GM21619 (cell line): ENCODE data around the gene ADIPOR1.
"Not testable (repeated sequence)": the region's sequence is repeated elsewhere in the genome, so short reads cannot be mapped to it uniquely, and the experiment has no call there.

Experiments
- ATAC-seq: cut with Tn5 transposase; IDR thresholded peaks from one replicate; pipeline ENCODE4 v1.9.1; 2021; ENCODE audit not compliant: unreplicated experiment

The ADIPOR1 gene, protein sequence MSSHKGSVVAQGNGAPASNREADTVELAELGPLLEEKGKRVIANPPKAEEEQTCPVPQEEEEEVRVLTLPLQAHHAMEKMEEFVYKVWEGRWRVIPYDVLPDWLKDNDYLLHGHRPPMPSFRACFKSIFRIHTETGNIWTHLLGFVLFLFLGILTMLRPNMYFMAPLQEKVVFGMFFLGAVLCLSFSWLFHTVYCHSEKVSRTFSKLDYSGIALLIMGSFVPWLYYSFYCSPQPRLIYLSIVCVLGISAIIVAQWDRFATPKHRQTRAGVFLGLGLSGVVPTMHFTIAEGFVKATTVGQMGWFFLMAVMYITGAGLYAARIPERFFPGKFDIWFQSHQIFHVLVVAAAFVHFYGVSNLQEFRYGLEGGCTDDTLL

GRCh38 chr1:202957733-202958543, at the start of gene ADIPOR1:
Gene ADIPOR1 (minus strand): TSS chr1:202958312. CDS start chr1:202951070, 7,242 bp downstream.
- peak; percentile 96 for ATAC-seq

- peak; percentile 87 for ATAC-seq
Measured at GRCh38 chr1:203006948-203007871, 49.1 kb upstream of the ADIPOR1 start, which contains the start of gene TMEM183A. Gene TMEM183A (plus strand): TSS chr1:203007374. CDS start chr1:203007466, 92 bp downstream.

GRCh38 chr1:203005395-203006142, 47.5 kb upstream of the ADIPOR1 start:
- not testable (repeated sequence) for ATAC-seq

GRCh38 chr1:203002951-203003350, 44.8 kb upstream of the ADIPOR1 start:
- ATAC-seq: no peak

- no peak for ATAC-seq
Measured at GRCh38 chr1:203001986-203002385, 43.9 kb upstream of the ADIPOR1 start.

GRCh38 chr1:203000217-203000944, 42.3 kb upstream of the ADIPOR1 start:
- ATAC-seq: no peak

DNA sequence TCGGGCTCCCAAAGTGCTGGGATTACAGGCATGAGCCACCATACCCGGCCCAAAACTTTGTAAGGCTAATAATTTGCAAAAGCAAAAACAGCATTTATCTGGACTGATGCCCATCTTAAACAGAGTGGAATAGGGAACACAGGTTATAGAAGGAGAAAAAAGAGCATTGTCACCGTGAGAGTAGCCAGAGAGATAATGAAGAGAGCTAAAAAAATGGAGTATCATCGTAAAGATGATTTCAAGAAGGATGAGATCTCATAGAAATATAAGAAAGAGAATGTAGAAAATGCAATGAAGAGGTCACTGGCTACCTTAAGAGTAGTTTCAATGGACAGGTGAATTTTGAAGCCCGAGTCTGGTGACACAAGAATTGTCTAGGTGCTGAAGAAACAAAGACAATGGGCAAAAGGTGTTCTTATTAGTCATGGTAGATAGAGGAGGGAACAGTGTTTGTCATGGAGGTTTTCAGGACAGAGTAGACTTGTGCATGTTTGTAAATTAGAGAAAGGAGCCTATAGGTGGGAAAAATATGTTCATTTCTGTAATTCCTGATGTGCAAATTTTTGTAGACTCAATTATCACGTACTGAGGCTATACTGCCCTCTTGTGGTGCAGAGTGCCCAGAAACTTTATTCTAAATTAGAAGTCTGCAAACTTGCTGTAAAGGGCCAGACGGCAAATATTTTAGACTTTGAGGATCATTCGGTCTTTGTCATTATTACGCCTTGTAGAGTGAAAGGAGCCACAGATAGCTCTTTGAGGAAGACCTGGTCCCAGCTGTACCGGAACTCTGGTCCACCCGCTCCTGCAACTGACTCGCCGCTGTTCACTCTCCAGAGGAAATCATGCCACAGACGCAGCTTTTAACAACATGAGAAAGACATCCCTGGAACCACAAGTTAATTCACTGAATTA, 41.0 kb upstream of the ADIPOR1 start:
- no peak for ATAC-seq

GRCh38 chr1:202994756-202995155, 36.6 kb upstream of the ADIPOR1 start:
- ATAC-seq: no peak

GRCh38 chr1:202991112-202991511, 33.0 kb upstream of the ADIPOR1 start:
- ATAC-seq: no peak

DNA sequence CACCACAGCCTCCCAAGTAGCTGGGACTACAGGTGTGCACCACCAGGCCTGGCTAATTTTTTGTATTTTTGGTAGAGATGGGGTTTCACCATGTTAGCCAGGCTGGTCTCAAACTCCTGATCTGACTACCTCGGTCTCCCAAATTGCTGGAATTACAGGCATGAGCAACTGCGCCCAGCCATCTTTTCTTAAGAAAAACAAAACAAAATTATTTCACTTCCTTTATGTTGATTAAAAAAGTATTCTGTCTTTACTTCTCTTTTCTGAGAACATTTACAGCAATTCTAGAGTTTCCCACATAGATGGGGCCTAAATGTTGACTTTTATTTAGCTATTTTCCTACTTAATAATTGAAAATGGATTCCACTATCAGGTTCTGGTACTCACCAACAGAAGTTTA, 31.8 kb upstream of the ADIPOR1 start:
- no peak for ATAC-seq

GRCh38 chr1:202987922-202988583, 29.9 kb upstream of the ADIPOR1 start:
- no peak for ATAC-seq

DNA sequence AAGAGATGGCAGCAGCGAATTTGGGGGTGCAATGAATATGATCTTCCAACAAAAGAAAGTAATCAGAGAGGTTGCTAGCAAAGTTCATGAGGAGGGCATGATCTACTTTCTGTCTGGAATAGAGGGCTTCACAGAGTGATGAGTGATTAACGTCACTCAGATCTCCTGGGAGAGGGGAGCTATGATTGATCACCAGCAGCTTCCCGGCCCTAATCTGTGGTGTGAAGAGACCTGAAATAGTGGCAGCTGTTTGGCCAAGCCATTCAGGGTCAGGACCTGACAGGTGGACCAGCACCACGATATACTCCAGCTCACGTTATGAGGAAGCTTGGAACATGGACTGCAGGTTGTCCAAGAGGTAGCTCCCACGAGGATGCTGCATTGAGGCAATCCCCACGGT, 29.1 kb upstream of the ADIPOR1 start:
- no peak for ATAC-seq

- ATAC-seq: not testable (repeated sequence)
Measured at GRCh38 chr1:202986120-202986519, 28.0 kb upstream of the ADIPOR1 start.

- no peak for ATAC-seq
Measured at GRCh38 chr1:202982715-202983430, 24.8 kb upstream of the ADIPOR1 start.

DNA sequence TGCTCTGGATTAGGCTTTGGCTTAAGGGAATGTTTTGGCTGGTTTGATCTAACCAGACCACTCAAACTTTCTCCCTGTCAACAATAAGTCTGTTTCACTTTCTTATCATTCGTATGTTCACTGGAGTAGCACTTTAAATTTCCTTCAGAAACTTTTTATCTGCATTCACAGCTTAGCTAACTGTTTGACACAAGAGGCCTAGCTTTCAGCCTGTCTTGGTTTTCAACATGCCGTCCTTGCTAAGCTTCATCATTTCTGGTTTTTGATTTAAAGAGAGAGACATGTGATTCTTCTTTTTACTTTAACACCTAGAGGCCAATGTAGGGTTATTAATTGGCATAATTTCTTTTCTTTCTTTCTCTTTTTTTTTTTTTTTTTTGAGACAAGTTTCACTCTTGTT, 23.8 kb upstream of the ADIPOR1 start:
- ATAC-seq: no peak

GRCh38 chr1:202979459-202979858, 21.3 kb upstream of the ADIPOR1 start:
- no peak for ATAC-seq

DNA sequence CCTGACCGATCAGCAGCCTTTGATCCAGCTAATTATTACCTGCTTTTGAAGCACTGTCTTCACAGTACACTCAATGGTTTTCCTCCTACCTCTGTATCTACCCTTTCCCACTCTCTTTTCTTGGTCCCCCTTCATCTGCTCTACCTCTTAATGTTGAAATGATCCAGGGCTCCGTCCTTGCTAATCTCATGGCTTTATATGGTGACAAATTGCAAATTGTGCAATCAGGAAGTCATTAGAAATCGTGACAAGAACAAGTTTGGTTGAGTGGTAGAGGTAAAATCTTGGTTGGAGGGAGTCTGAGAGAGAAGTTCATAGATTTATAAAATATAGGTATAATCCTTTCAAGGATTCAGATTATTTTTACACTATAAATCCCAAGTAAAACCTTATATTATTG, 18.5 kb upstream of the ADIPOR1 start:
- no peak for ATAC-seq
